WTC11 (cell line): ENCODE results near the gene NTSR1.

ENCODE experiments used
- CTCF ChIP-seq: fragments of 200-600 bp; IDR thresholded peaks from 2 replicates; pipeline ENCODE4 v1.8.0; 2022; ENCODE audit warnings: antibody characterized with exemption
- E2F4 ChIP-seq: sonication (generic); formaldehyde crosslinking; IDR thresholded peaks from 2 replicates; pipeline ENCODE4 v1.8.1; 2022; ENCODE audit warnings: low read depth, mild to moderate bottlenecking, moderate library complexity, missing genetic modification reagents, borderline replicate concordance
- ESRRA ChIP-seq: sonication (generic); formaldehyde crosslinking; IDR thresholded peaks from 2 replicates; pipeline ENCODE4 v1.8.1; 2022; ENCODE audit warnings: mild to moderate bottlenecking, missing genetic modification reagents, borderline replicate concordance
- GTF2I ChIP-seq: fragments of 250-450 bp; sonication (Bioruptor Pico); conservative IDR thresholded peaks from 2 replicates; pipeline ENCODE4 v1.4.0; 2021; ENCODE audit warnings: mild to moderate bottlenecking
- HMGXB4 ChIP-seq: sonication (generic); formaldehyde crosslinking; IDR thresholded peaks from 2 replicates; pipeline ENCODE4 v1.8.1; 2023; ENCODE audit warnings: mild to moderate bottlenecking, moderate library complexity, missing genetic modification reagents
- MAX ChIP-seq: sonication (generic); formaldehyde crosslinking; IDR thresholded peaks from 2 replicates; pipeline ENCODE4 v1.8.0; 2022; ENCODE audit warnings: mild to moderate bottlenecking, missing genetic modification reagents
- MLX ChIP-seq: sonication (generic); formaldehyde crosslinking; IDR thresholded peaks from 2 replicates; pipeline ENCODE4 v1.8.1; 2023; ENCODE audit warnings: mild to moderate bottlenecking, missing genetic modification reagents, moderate library complexity
- MXD4 ChIP-seq: fragments of 250-450 bp; sonication (Bioruptor Pico); IDR thresholded peaks from 2 replicates; pipeline ENCODE4 v1.8.0; 2021; ENCODE audit warnings: mild to moderate bottlenecking, moderate library complexity, borderline replicate concordance
- TEAD1 ChIP-seq: sonication (generic); formaldehyde crosslinking; IDR thresholded peaks from 2 replicates; pipeline ENCODE4 v1.8.0; 2022; ENCODE audit warnings: mild to moderate bottlenecking, missing genetic modification reagents
- TP53 ChIP-seq: sonication (generic); formaldehyde crosslinking; IDR thresholded peaks from 2 replicates; pipeline ENCODE4 v1.8.1; 2023; ENCODE audit warnings: mild to moderate bottlenecking, missing genetic modification reagents
- USF2 ChIP-seq: sonication (generic); formaldehyde crosslinking; IDR thresholded peaks from 2 replicates; pipeline ENCODE4 v1.8.1; 2023; ENCODE audit warnings: mild to moderate bottlenecking, missing genetic modification reagents, moderate library complexity
- ZNF317 ChIP-seq: sonication (generic); formaldehyde crosslinking; IDR thresholded peaks from 2 replicates; pipeline ENCODE4 v1.8.1; 2023; ENCODE audit warnings: low read depth, mild to moderate bottlenecking, moderate library complexity, missing genetic modification reagents, borderline replicate concordance

GRCh38 chr20:62787866-62788265 is 79.2 kb downstream of the NTSR1 start:
- TF ChIP-seq TEAD1, result no peak
- no peak for TF ChIP-seq CTCF
- TF ChIP-seq E2F4 (CRISPR knock-in tag), result no peak
- no peak for TF ChIP-seq MAX (CRISPR knock-in tag)
- no peak for TF ChIP-seq ZNF317 (CRISPR knock-in tag)
- no peak for TF ChIP-seq MLX
- no peak for TF ChIP-seq GTF2I (CRISPR knock-in tag)
- no peak for TF ChIP-seq HMGXB4 (CRISPR knock-in tag)
- no peak for TF ChIP-seq TP53 (CRISPR knock-in tag)
- TF ChIP-seq USF2 (CRISPR knock-in tag), result no peak
- TF ChIP-seq MXD4 (CRISPR knock-in tag), result no peak
- no peak for TF ChIP-seq ESRRA (CRISPR knock-in tag)
